HG03565 (cell line): ENCODE results near the gene DDX39A.

ENCODE experiments used
- ATAC-seq: cut with Tn5 transposase; IDR thresholded peaks from one replicate; pipeline ENCODE4 v1.9.1; 2021; ENCODE audit warnings: mild to moderate bottlenecking, moderate library complexity; ENCODE audit not compliant: unreplicated experiment

The DDX39A gene

GRCh38 chr19:14434543-14435319 lies 15.6 kb upstream of the DDX39A start:
- ATAC-seq, result no peak

GRCh38 chr19:14433554-14434501 lies 14.7 kb upstream of the DDX39A start:
- ATAC-seq, result no peak

DNA sequence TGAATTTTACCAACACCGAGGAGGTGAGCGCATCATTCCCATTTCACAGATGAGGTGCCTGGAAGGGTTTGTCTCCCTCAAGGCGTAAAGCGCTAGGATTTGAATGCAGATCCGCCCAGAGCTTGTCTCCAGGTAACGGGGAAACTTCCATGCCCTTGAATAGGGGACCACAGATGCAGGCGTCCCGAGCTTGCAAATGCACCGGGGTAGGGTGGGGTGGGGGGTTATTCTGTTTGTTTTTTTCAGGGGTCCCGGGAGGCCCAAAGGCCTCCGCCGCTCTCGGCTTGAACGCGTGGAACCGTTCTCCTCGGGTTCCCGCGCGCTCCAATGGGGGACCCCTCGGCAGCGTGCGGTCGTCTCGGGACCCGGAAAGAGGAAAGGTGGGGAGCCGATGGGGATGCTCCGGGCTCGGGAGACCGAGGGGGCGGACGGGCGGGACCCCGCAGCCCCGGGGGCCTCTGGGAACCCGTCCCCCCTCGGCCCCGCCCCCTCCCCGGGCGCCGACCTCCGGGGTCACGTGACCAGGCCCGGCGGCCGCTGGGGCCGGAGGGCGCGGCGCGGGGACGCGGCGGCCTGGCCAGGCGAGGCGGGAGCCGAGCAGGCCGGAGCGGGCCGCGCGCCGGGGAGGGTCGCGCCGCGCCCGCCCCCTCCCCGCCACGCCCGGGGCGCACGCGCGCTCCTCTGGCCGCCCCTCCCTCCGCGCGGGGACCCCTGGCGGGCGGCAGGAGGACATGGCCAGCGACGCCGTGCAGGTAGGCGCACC lies 13.8 kb upstream of the DDX39A start, which contains the start of gene PKN1:
Gene PKN1, plus strand, starts transcription at position 516 of the 763 bp plus-strand sequence. Its CDS starts 216 bp downstream, at position 732.
- ATAC-seq, result no peak

DNA sequence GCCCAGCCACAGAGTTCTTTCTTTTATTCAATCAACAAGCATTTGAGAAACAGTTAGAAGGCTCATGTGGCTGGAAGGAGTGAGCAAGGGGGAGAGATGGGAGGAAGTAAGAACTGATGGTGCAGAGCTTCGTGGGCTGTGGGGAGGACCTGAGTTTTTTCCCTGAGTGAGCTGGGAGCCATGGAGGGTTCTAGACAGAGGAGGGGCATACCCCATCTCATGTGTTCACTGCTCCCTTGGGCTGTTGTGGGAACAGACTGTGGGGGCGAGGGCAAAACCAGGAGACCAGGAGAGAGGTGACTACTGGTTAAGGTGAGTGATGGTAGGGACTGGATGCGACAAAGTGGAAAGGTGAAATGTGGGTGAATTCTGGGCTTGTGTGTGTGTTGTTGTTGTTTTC lies 11.6 kb upstream of the DDX39A start:
- ATAC-seq, result no peak

- no peak for ATAC-seq
Measured at GRCh38 chr19:14428882-14429416, 9.8 kb upstream of the DDX39A start.

DNA sequence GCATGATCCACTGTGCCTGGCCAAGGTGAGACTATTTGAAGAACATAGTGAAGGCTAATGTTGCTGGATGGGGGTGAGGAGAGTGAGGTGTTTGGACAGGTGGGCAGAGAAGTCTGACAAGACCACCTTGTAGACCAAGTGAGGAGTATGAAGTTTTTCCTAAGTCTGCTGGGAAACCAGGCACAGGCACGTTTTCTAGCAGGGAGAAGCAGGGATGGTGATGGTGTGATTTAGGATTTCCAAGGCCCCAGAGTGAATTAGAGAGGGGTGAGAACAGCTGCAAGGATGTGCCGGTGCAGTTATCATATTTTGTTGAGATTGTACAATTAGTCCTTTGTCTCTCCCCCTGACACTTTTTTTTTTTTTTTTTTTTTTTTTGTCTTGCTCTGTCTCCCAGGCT lies 8.3 kb upstream of the DDX39A start:
- no peak for ATAC-seq

- no peak for ATAC-seq
Measured at GRCh38 chr19:14425696-14426138, 6.6 kb upstream of the DDX39A start.

DNA sequence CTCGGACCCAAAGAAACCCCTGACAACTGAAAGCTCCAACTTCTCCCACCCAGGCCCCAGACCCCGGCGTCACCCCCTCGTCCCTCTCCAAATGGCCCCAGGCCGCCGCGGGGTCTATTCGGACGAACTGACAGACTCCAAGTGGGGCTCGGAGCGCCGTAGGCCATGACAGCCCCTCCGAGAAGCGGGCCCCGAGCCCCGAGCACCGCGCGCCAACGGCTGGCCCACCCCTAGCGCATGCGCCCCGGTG lies 360 bp downstream of the DDX39A start:
- peak; percentile 28 for ATAC-seq

DNA sequence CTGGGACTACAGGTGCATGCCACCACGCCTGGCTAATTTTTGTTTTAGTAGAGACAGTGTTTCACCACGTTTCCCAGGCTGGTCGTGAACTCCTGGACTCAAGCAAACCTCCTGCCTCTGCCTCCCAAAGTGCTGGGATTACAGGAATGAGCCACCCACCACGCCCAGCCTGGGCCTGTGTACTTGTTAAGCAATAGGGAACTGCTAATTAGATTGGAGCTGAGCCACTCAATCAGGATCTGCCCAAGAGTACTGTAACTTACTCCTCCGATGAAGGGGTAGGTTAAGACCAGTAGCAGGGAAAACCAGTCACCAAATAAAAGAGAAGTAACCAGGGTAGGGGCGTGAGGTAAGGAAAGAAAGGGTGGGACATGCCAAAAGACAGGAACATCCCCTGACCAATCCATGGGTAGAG lies 2.3 kb downstream of the DDX39A start:
- no peak for ATAC-seq

GRCh38 chr19:14414926-14415690 lies 4.0 kb downstream of the DDX39A start:
- no peak for ATAC-seq

- no peak for ATAC-seq
Measured at GRCh38 chr19:14413693-14414181, 5.4 kb downstream of the DDX39A start.

DNA sequence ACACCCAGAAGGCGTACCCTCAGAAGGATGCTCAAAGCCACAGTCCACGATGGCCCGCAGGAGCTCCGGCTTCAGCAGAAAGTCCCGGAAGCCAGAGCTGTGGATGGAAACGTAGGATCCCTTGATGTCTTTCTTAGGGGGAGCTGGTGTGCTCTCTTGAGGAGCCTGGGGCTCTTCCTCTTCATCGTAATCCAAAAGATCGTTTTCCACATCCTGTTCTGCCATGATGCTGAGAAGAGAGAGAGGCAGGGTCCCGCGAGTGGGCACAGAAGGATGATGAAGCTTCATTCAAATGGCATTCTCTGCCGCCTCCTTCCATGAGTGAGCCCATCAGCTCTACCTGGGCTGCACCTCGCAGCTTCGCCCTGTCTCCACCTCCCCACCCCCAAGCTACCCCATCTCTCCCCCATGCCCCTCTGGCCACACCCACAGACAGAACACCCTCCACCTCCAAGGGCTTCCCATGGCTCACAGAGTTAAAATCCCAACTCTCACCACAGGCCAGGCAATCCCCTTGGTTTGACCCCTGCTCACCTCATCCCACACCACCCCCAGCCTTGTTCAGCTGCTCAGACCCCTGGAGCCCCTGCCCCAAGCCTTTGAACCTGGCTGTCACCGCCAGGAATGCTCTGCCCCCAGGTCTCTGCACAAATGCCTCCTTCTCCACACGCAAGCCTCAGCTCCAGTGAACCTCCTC lies 6.0 kb downstream of the DDX39A start:
- ATAC-seq, result no peak

DNA sequence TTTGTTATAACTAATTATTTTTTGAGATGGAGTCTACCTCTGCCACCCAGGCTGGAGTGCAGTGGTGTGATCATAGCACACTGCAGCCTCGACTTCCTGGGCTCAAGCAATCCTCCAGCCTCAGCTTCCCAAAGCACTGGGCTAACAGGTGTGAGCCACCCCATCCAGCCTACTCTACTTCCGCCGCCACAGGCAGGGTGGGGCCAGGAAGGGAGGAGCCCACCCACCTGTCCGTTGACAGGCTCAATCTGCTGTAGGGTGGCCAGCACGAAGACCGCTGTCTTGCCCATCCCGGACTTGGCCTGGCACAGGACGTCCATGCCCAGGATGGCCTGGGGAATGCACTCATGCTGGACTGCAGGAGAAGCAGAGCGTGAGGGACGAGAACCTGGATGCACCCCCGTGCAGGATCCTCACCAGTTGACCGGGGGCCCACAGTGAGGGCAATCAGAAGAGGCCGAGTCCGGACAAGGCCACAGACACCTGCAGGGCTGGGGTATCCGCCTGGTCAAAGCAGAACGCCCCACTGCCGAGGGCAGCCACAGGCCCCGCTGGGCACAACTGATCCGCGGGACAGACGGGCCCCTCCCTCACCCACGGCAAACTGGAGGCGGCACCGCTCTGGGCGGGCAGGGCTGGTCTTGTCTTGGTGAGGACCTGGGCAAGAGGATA lies 6.7 kb downstream of the DDX39A start:
- no peak for ATAC-seq

- no peak for ATAC-seq
Measured at GRCh38 chr19:14411938-14412245, 7.2 kb downstream of the DDX39A start.

GRCh38 chr19:14411161-14411937 lies 7.8 kb downstream of the DDX39A start:
- ATAC-seq, result no peak

GRCh38 chr19:14410091-14411051 lies 8.8 kb downstream of the DDX39A start:
- ATAC-seq, result no peak
